ENCODE results near the gene SH3RF1. TPM values are rescaled to one million over a fixed set of nuclear protein-coding genes. Genes with fewer than 3 reads are reported as not detected.

The SH3RF1 gene
- polyA plus RNA-seq, 1 experiment = 11.0 TPM

DNA sequence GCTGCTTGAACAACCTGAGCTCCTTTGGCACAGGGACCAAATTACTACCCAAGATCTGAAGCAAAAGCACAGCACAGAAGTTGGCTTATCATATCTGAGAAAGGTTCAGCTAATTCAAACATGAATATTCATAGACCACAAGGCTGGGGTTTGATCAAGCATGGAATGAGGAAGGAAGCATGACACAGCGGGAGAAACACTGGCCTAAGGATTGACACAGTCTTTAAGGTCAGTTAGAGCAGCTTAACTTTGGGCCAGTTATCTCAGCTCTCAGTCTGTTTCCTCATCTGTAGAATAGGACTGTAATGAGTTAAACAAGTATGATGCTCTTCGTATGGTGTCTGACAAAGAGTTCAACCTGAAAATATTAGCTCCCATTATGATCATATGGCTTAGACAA lies 172.2 kb downstream of the SH3RF1 start:
- Histone ChIP-seq H3K27me3 (ENCODE audit: control insufficient read depth, insufficient read depth, low read length) (no peaks in the 10 kb centered on the region), H3K9me3 (ENCODE audit: control insufficient read depth, insufficient read depth, low read length) (no peaks in the 10 kb centered on the region; the same call in 1 of the 2 replicates), H3K4me3 (ENCODE audit: low read depth, low read length) (no peak overlapping the region), H3K27ac (ENCODE audit: low read depth, low read length) (no peak overlapping the region)
- POLR2A ChIA-PET = no interaction called here
- CTCF ChIA-PET = interaction anchor here (1.0 kb wide), 1 partner anchor 387 kb away, joined by 4 read pairs; no protein-coding TSS in a partner anchor
- TF ChIP-seq, protein P1, sequence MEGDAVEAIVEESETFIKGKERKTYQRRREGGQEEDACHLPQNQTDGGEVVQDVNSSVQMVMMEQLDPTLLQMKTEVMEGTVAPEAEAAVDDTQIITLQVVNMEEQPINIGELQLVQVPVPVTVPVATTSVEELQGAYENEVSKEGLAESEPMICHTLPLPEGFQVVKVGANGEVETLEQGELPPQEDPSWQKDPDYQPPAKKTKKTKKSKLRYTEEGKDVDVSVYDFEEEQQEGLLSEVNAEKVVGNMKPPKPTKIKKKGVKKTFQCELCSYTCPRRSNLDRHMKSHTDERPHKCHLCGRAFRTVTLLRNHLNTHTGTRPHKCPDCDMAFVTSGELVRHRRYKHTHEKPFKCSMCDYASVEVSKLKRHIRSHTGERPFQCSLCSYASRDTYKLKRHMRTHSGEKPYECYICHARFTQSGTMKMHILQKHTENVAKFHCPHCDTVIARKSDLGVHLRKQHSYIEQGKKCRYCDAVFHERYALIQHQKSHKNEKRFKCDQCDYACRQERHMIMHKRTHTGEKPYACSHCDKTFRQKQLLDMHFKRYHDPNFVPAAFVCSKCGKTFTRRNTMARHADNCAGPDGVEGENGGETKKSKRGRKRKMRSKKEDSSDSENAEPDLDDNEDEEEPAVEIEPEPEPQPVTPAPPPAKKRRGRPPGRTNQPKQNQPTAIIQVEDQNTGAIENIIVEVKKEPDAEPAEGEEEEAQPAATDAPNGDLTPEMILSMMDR (IDR thresholded peaks at IDR 0.05; ENCODE audit: low read depth, low read length) = no peak
- DNase-seq (ENCODE audit: low read depth, low spot score) = no peak

DNA sequence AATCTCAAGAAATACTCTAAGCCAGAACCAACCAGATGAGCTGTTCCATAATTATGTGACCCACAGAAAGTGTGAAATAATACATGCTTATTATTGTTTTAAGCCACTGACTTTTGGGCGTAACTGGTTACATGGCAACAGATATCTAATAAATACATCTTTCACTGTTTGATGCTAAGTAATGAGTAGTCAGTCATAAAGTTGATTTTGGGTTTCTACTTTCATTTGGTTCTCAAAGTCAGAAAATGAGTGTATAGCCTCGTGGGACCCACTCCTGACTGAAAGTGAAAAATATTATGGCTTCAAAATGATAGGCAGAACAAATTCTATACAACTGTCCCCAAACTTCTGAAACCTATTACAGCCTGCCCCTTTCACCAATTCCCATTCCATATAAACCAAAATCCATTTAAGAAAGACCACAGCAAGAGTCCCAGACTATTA lies 172.7 kb downstream of the SH3RF1 start:
- CTCF ChIA-PET = interaction anchor here (1.0 kb wide), 1 partner anchor 388 kb away, joined by 4 read pairs; no protein-coding TSS in a partner anchor
- Histone ChIP-seq H3K4me3 (ENCODE audit: low read depth, low read length) (no peak overlapping the region), H3K27me3 (ENCODE audit: control insufficient read depth, insufficient read depth, low read length) (no peaks in the 10 kb centered on the region), H3K9me3 (ENCODE audit: control insufficient read depth, insufficient read depth, low read length) (no peaks in the 10 kb centered on the region; the same call in 1 of the 2 replicates), H3K27ac (ENCODE audit: low read depth, low read length) (no peak overlapping the region)
- no peak for DNase-seq (ENCODE audit: low read depth, low spot score)
- TF ChIP-seq, protein P1 (IDR thresholded peaks at IDR 0.05; ENCODE audit: low read depth, low read length) = no peak
- POLR2A ChIA-PET = no interaction called here

- Histone ChIP-seq H3K27me3 (ENCODE audit: control insufficient read depth, insufficient read depth, low read length) (no peaks in the 10 kb centered on the region), H3K9me3 (ENCODE audit: control insufficient read depth, insufficient read depth, low read length) (peaks cover 6% of the 10 kb centered on the region), H3K27ac (ENCODE audit: low read depth, low read length) (no peak overlapping the region), H3K4me3 (ENCODE audit: low read depth, low read length) (no peak overlapping the region)
- DNase-seq (ENCODE audit: low read depth, low spot score) = no peak
- ChIA-PET POLR2A (interaction anchor here (0.6 kb wide), 1 partner anchor 86 kb away, joined by 4 read pairs; the partner anchor contains the start of gene CBR4), CTCF (no interaction called here)
- TF ChIP-seq, protein P1 (IDR thresholded peaks at IDR 0.05; ENCODE audit: low read depth, low read length) = no peak
These were observed 174.5 kb downstream of the SH3RF1 start for GRCh38 chr4:169096221-169096620.

GRCh38 chr4:169094656-169095231 lies 176.0 kb downstream of the SH3RF1 start:
- ChIA-PET CTCF (no interaction called here), POLR2A (no interaction called here)
- H3K27me3 ChIP-seq (ENCODE audit: control insufficient read depth, insufficient read depth, low read length) = no peaks in the 10 kb centered on the region
- TF ChIP-seq, protein P1 (IDR thresholded peaks at IDR 0.05; ENCODE audit: low read depth, low read length) = no peak
- H3K27ac ChIP-seq (ENCODE audit: low read depth, low read length) = no peak overlapping the region
- peaks cover 13% of the 10 kb centered on the region for H3K9me3 ChIP-seq (ENCODE audit: control insufficient read depth, insufficient read depth, low read length)
- no peak for DNase-seq (ENCODE audit: low read depth, low spot score)
- no peak overlapping the region for H3K4me3 ChIP-seq (ENCODE audit: low read depth, low read length)

DNA sequence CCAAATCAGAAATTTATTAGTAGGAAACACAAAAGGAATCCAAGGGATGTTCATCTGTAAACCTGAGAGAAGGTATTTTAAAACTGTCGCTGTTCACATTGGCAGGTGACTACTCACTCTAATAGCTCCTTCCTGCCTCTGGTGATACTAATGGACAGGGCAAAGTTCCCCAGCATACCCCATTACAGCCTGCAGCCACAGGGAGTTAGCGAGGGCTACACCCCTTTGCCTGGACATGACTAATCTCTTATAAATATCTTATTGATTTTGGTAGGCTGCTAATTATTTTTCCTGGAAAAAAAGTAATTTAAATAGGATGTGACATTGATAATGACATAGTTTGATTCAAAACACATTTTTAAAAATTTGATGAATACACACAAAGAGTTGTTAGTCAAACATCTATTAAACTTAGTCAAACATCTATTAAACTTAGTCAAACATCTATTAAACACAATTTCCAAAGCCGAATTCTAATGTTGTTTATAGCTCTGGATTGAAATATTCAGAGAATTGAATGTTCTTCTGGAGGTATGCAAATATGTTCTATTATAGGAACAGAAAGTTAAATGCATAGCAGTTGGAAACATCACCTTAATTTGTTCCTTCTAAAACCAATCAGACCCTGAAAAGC lies 177.8 kb downstream of the SH3RF1 start:
- CTCF ChIA-PET = no interaction called here
- POLR2A ChIA-PET = no interaction called here
- TF ChIP-seq, protein P1 (IDR thresholded peaks at IDR 0.05; ENCODE audit: low read depth, low read length) = no peak

More for the DNA sequence above, 177.8 kb downstream of the SH3RF1 start:
- no peak overlapping the region for H3K4me3 ChIP-seq (ENCODE audit: low read depth, low read length)
- DNase-seq (ENCODE audit: low read depth, low spot score) = no peak
- H3K27me3 ChIP-seq (ENCODE audit: control insufficient read depth, insufficient read depth, low read length) = no peaks in the 10 kb centered on the region
- H3K27ac ChIP-seq (ENCODE audit: low read depth, low read length) = no peak overlapping the region
- peaks cover 13% of the 10 kb centered on the region for H3K9me3 ChIP-seq (ENCODE audit: control insufficient read depth, insufficient read depth, low read length)
